Measurements from ENCODE around the gene VEGFA. TPM values are rescaled to one million over a fixed set of nuclear protein-coding genes. Genes with fewer than 3 reads are reported as not detected.

VEGFA gene
- total RNA-seq, 6 experiments from 2014 or later = 26.0 to 37.4 (median 28.3) TPM

DNA sequence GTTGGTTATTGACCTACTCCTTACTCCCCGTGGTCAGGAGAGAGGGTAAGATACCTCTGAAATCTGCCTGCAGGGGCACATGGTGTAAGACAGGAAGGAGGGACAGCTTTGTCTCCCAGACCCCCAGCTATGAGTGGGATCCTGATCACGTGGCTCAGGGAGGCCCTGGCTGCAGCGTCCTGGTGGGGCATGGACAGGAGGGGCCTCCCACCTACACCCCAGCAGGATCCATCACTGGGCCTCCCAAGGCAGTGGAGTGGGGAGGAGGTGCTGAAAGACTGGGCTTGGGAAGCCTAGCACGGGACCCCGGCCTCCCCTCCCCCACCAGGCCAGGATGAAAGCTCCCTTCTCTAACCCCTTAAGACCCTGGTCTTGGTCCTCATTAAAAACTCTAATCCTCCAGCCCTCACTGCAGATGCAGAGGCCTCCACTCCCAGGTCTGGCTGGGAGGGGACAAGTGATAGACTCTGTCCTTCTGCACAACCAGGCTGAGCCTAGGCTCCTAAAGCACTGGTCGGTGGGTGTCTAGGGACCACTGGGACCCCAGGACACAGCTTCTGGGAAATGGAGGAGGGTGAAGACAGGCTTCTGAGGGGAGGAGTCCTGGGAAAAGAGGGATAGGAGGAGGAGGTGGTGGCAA, 29.6 kb upstream of the VEGFA start:
- TF ChIP-seq, protein P1, sequence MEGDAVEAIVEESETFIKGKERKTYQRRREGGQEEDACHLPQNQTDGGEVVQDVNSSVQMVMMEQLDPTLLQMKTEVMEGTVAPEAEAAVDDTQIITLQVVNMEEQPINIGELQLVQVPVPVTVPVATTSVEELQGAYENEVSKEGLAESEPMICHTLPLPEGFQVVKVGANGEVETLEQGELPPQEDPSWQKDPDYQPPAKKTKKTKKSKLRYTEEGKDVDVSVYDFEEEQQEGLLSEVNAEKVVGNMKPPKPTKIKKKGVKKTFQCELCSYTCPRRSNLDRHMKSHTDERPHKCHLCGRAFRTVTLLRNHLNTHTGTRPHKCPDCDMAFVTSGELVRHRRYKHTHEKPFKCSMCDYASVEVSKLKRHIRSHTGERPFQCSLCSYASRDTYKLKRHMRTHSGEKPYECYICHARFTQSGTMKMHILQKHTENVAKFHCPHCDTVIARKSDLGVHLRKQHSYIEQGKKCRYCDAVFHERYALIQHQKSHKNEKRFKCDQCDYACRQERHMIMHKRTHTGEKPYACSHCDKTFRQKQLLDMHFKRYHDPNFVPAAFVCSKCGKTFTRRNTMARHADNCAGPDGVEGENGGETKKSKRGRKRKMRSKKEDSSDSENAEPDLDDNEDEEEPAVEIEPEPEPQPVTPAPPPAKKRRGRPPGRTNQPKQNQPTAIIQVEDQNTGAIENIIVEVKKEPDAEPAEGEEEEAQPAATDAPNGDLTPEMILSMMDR (IDR thresholded peaks at IDR 0.05) = no peak
- Mint-ChIP-seq H3K4me3 (no peak overlapping the region), H3K36me3 (ENCODE audit: low read depth) (no peaks in the 10 kb centered on the region; the same call in 1 of the 2 replicates), H3K27me3 (ENCODE audit: insufficient read depth) (peaks cover 24% of the 10 kb centered on the region), H3K4me1 (ENCODE audit: low read depth) (no peaks in the 10 kb centered on the region), H3K27ac (no peak overlapping the region), H3K9me3 (no peaks in the 10 kb centered on the region)
- DNase-seq = no peak

DNA sequence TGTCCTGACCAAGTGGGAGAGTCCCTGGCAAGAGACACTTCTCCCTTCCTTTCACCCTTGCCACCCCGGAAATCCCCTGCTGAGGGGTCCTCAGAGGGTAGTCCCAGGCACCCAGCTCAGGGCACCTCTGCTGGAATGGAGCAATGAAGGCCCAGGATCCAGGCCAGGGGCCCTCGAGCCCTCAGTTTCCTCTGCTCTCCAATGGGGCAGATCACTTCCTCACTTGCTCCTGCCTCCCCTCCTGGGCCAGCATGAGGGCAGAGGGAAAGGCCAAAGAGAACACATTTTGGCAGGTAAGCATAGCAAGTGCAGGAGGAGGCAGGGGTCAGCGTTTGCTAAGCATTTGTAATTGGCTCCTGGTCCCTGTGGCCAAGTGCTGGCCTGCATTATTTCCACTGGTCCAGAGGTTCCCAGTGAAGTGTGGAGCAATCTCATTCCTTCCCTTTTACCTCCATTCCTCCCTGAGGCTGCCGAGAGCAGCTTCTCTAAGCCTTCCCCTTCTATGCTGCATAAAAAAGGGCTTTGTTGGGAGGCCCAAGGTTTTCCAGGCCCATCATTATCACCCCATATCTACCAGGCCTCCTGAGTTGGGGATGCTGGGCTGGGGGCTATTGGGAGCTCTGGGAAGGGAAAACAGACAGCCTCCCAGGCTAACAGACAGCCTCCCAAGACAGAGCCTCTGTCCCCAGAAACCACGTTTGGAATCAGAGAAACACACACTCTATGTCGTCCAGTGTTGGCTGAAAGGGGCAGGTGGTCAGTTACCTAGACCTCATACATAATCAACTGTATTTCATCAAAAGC, 28.8 kb upstream of the VEGFA start:
- TF ChIP-seq, protein P1 (IDR thresholded peaks at IDR 0.05) = no peak
- no peak for DNase-seq
- H3K27me3 Mint-ChIP-seq (ENCODE audit: insufficient read depth) = peaks cover 30% of the 10 kb centered on the region
- H3K4me1 Mint-ChIP-seq (ENCODE audit: low read depth) = no peaks in the 10 kb centered on the region
- H3K4me3 Mint-ChIP-seq = no peak overlapping the region
- no peaks in the 10 kb centered on the region for H3K9me3 Mint-ChIP-seq
- H3K27ac Mint-ChIP-seq = no peak overlapping the region
- no peaks in the 10 kb centered on the region; the same call in 1 of the 2 replicates for H3K36me3 Mint-ChIP-seq (ENCODE audit: low read depth)

DNA sequence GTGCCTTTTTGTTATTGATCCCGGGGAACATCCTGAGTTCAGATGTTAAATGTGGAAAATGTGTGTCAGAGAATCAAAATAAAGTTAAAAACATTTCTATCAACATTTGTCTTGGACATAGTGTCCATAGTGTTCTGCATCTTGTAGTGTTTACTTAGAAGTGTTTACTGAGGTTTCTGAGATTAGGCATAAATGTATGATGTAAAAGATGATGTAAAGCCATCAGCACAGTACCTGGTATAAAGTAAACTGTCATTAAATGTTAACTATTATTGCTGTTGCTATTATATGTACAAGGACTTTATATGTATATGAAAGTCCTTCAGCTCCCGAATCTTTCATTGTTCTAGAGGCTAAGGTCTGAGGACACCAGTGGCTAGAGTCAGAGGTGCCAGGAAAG, 28.2 kb upstream of the VEGFA start:
- no peak for DNase-seq
- no peaks in the 10 kb centered on the region for H3K4me1 Mint-ChIP-seq (ENCODE audit: low read depth)
- H3K36me3 Mint-ChIP-seq (ENCODE audit: low read depth) = no peaks in the 10 kb centered on the region; the same call in 1 of the 2 replicates
- TF ChIP-seq, protein P1 (IDR thresholded peaks at IDR 0.05) = no peak
- H3K27me3 Mint-ChIP-seq (ENCODE audit: insufficient read depth) = peaks cover 35% of the 10 kb centered on the region
- no peak overlapping the region for H3K4me3 Mint-ChIP-seq
- no peak overlapping the region for H3K27ac Mint-ChIP-seq
- no peaks in the 10 kb centered on the region for H3K9me3 Mint-ChIP-seq

DNA sequence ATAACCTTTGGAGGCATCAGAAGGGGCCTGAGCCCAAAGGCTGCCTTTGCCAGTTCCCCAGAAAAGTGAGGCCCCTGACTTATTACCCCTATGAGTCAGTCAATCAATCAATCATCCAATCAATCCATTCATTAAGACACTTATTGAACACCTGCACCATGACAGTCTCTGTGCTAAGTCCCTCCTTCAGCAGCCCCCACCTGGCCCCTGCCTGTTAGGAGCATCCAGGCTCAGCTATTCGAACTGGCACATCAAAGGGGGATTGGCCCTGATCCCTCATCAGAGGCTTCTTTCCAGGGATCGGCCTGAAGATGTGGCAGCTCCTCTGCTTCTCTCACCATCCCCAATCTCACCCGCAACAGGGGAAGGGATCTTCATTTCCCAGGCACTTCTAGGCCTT, 27.7 kb upstream of the VEGFA start:
- peaks cover 37% of the 10 kb centered on the region for H3K27me3 Mint-ChIP-seq (ENCODE audit: insufficient read depth)
- TF ChIP-seq, protein P1 (IDR thresholded peaks at IDR 0.05) = no peak
- no peaks in the 10 kb centered on the region for H3K9me3 Mint-ChIP-seq
- no peaks in the 10 kb centered on the region; the same call in 1 of the 2 replicates for H3K36me3 Mint-ChIP-seq (ENCODE audit: low read depth)
- no peak for DNase-seq
- H3K27ac Mint-ChIP-seq = no peak overlapping the region
- no peaks in the 10 kb centered on the region for H3K4me1 Mint-ChIP-seq (ENCODE audit: low read depth)
- H3K4me3 Mint-ChIP-seq = no peak overlapping the region

DNA sequence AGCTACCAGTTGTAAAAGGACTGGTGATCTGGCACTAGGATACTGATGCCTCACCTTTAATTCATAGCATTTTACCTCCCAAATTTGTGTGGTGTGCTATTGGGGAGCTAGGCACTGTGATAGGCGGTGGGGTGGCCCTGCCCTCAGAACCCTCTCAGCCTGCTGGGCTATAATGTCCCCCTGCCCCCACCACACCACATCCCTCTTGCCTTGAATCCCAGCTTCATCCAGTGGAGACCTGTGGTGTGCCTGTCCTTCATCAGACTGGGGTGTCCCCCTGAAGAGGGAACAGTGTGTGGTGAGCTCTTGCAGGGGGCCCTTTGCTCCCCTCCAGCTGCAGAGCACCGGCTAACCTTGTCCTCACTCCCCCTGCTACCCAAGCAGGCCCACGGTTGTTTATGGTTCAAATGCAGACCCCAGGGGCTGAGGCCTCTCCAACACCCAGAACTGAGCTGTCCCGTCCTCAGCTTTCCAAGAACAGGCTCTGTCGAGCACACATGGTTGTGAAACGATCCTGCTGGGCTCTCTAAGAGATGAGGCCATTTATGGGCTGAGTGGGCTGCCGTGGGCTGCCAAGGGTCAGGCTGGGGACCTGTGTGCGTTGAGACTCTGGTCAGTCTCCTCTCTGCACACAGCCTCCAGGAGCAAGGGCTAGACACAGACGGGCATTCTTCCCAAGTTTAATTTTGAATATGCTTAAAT, 26.9 kb upstream of the VEGFA start:
- no peaks in the 10 kb centered on the region for H3K9me3 Mint-ChIP-seq
- no peak overlapping the region for H3K4me3 Mint-ChIP-seq
- TF ChIP-seq, protein P1 (IDR thresholded peaks at IDR 0.05) = no peak
- no peak overlapping the region for H3K27ac Mint-ChIP-seq
- peaks cover 44% of the 10 kb centered on the region for H3K27me3 Mint-ChIP-seq (ENCODE audit: insufficient read depth)
- no peaks in the 10 kb centered on the region for H3K4me1 Mint-ChIP-seq (ENCODE audit: low read depth)
- no peak for DNase-seq
- no peaks in the 10 kb centered on the region; the same call in 1 of the 2 replicates for H3K36me3 Mint-ChIP-seq (ENCODE audit: low read depth)
